Endothelial cell (in vitro differentiated cells): Measurements from ENCODE around the gene GRID1. TPM values are rescaled to one million over a fixed set of nuclear protein-coding genes. Genes with fewer than 3 reads are reported as not detected.
A peak's percentile ranks its signal among the peaks of the same experiment; 100 is the strongest.

Source experiments
- DNase-seq: peaks from one replicate; pipeline ENCODE4 v3.0.0; 2021; ENCODE audit warnings: low spot score
- H3K27ac Mint-ChIP-seq: one replicate; pipeline ENCODE4 v1.8.0; 2021; ENCODE audit warnings: mixed read lengths, inconsistent platforms; ENCODE audit not compliant: unreplicated experiment
- H3K27me3 Mint-ChIP-seq: one replicate; pipeline ENCODE4 v1.8.0; 2021; ENCODE audit warnings: mild to moderate bottlenecking, moderate library complexity, mixed read lengths, inconsistent platforms; ENCODE audit not compliant: unreplicated experiment
- H3K36me3 Mint-ChIP-seq: one replicate; pipeline ENCODE4 v1.8.0; 2021; ENCODE audit warnings: mild to moderate bottlenecking, low read depth, mixed read lengths, inconsistent platforms; ENCODE audit not compliant: unreplicated experiment
- H3K4me1 Mint-ChIP-seq: one replicate; pipeline ENCODE4 v1.8.0; 2021; ENCODE audit warnings: mild to moderate bottlenecking, mixed read lengths, inconsistent platforms; ENCODE audit not compliant: unreplicated experiment
- H3K4me3 Mint-ChIP-seq: one replicate; pipeline ENCODE4 v1.8.0; 2021; ENCODE audit warnings: mild to moderate bottlenecking, mixed read lengths, inconsistent platforms; ENCODE audit not compliant: unreplicated experiment
- H3K9me3 Mint-ChIP-seq: one replicate; pipeline ENCODE4 v1.8.0; 2021; ENCODE audit warnings: mixed read lengths, inconsistent platforms; ENCODE audit not compliant: unreplicated experiment
- total RNA-seq: library from RNA; stranded (reverse); fragmentation: NEBNext Ultra II Directional; extraction: Animal tissue kit (Norgen Biotek cat#: 25700); gene quantifications from one replicate; pipeline ENCODE4 v1.2.1, GENCODE V29; 2021; ENCODE audit not compliant: unreplicated experiment
- TF ChIP-seq, protein P1 (sequence below): fragments of 200-600 bp; sonication (generic); IDR thresholded peaks from one replicate; pipeline ENCODE4 v1.5.0; 2021; ENCODE audit warnings: antibody characterized with exemption; ENCODE audit not compliant: unreplicated experiment

The GRID1 gene
- total RNA-seq, 1 donor from 2014 or later: 0.26 TPM

DNA sequence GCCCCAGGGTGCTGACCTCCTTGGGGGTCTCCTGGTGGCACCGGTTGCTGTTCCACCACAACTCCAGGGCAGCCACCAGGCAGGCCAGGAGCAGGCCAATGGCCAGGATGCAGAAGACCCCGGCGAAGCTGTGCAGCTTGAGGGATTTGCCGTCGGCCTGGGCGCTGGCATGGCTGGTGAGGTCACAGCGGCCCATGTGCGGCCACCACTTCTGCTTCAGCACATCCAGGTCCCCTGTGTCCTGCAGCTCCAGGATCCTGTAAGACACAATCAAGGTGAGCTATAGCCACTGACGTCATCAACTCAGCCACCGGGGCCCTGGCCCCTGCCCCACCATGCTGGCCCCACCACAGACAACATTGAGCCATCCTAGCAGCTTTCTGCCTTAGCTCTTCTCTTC, 753.2 kb downstream of the GRID1 start:
- peaks cover 5% of the 10 kb centered on the region for H3K36me3 Mint-ChIP-seq
- DNase-seq: no peak
- H3K4me1 Mint-ChIP-seq: no peaks in the 10 kb centered on the region
- peaks cover 14% of the 10 kb centered on the region for H3K27me3 Mint-ChIP-seq
- TF ChIP-seq, protein P1, sequence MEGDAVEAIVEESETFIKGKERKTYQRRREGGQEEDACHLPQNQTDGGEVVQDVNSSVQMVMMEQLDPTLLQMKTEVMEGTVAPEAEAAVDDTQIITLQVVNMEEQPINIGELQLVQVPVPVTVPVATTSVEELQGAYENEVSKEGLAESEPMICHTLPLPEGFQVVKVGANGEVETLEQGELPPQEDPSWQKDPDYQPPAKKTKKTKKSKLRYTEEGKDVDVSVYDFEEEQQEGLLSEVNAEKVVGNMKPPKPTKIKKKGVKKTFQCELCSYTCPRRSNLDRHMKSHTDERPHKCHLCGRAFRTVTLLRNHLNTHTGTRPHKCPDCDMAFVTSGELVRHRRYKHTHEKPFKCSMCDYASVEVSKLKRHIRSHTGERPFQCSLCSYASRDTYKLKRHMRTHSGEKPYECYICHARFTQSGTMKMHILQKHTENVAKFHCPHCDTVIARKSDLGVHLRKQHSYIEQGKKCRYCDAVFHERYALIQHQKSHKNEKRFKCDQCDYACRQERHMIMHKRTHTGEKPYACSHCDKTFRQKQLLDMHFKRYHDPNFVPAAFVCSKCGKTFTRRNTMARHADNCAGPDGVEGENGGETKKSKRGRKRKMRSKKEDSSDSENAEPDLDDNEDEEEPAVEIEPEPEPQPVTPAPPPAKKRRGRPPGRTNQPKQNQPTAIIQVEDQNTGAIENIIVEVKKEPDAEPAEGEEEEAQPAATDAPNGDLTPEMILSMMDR: no peak
- no peak overlapping the region for H3K4me3 Mint-ChIP-seq
- H3K9me3 Mint-ChIP-seq: peaks cover 26% of the 10 kb centered on the region
- no peak overlapping the region for H3K27ac Mint-ChIP-seq

DNA sequence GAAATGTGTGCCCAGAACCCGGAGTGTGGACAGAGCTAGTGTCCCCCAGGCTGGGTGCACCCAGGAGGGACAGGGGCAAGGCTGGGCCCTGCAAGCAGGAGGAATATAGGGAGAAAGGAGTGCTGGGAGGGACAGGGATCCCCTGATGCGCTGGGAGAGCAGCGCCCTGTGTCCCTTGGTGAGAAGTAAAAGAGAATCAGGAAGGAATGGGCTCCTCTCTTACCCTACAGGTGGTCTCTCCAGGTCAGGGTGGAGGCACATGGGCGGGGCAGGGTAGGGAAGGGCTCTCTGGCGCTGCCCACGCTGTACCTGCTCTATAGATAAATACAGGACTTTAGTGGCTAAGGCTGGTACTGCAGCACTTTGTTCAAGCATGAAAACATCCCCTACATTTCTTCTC, 753.8 kb downstream of the GRID1 start:
- peaks cover 29% of the 10 kb centered on the region for H3K9me3 Mint-ChIP-seq
- TF ChIP-seq, protein P1: peak; percentile 40
- peaks cover 14% of the 10 kb centered on the region for H3K27me3 Mint-ChIP-seq
- peaks cover 5% of the 10 kb centered on the region for H3K36me3 Mint-ChIP-seq
- no peak overlapping the region for H3K4me3 Mint-ChIP-seq
- H3K4me1 Mint-ChIP-seq: no peaks in the 10 kb centered on the region
- H3K27ac Mint-ChIP-seq: no peak overlapping the region
- no peak for DNase-seq

GRCh38 chr10:85612378-85612775, 754.2 kb downstream of the GRID1 start:
- peaks cover 31% of the 10 kb centered on the region for H3K9me3 Mint-ChIP-seq
- H3K27ac Mint-ChIP-seq: no peak overlapping the region
- TF ChIP-seq, protein P1: no peak
- no peaks in the 10 kb centered on the region for H3K4me1 Mint-ChIP-seq
- H3K27me3 Mint-ChIP-seq: peaks cover 12% of the 10 kb centered on the region
- peaks cover 5% of the 10 kb centered on the region for H3K36me3 Mint-ChIP-seq
- no peak for DNase-seq
- no peak overlapping the region for H3K4me3 Mint-ChIP-seq

- peaks cover 34% of the 10 kb centered on the region for H3K9me3 Mint-ChIP-seq
- H3K4me3 Mint-ChIP-seq: no peak overlapping the region
- no peaks in the 10 kb centered on the region for H3K4me1 Mint-ChIP-seq
- no peak overlapping the region for H3K27ac Mint-ChIP-seq
- TF ChIP-seq, protein P1: no peak
- H3K27me3 Mint-ChIP-seq: peaks cover 10% of the 10 kb centered on the region
- no peak for DNase-seq
- peaks cover 5% of the 10 kb centered on the region for H3K36me3 Mint-ChIP-seq
Observed at GRCh38 chr10:85611746-85612377, 754.7 kb downstream of the GRID1 start.

GRCh38 chr10:85611093-85611740, 755.4 kb downstream of the GRID1 start:
- Mint-ChIP-seq H3K36me3 (peaks cover 5% of the 10 kb centered on the region), H3K27me3 (peaks cover 8% of the 10 kb centered on the region), H3K9me3 (peaks cover 34% of the 10 kb centered on the region), H3K27ac (no peak overlapping the region), H3K4me3 (no peak overlapping the region), H3K4me1 (no peaks in the 10 kb centered on the region)
- no peak for DNase-seq
- TF ChIP-seq, protein P1: no peak
